ENCODE data around the gene BLNK. TPM values are rescaled to one million over a fixed set of nuclear protein-coding genes. Genes with fewer than 3 reads are reported as not detected.

The BLNK gene
- total and polyA plus RNA-seq, 9 of the 15 experiments (the other 6 are each of a cell fraction or from before 2014, with no cell fraction given): not detected

- no TSS peak for BruUV-seq (replicated peaks)
- in situ Hi-C loops (cut with MboI): no loop called here
- no peak for TF ChIP-seq STAT6 (CRISPR knock-in tag; IDR thresholded peaks at IDR 0.05)
- TF ChIP-seq MYC (IDR thresholded peaks at IDR 0.05; ENCODE audit: low read depth, low read length): no peak
- TF ChIP-seq MYC (CRISPR knock-in tag; IDR thresholded peaks at IDR 0.05; ENCODE audit: borderline replicate concordance, low read depth): no peak
- no peak for TF ChIP-seq RREB1 (CRISPR knock-in tag; IDR thresholded peaks at IDR 0.05)
- no peak for TF ChIP-seq ZNF57 (CRISPR knock-in tag; IDR thresholded peaks at IDR 0.05)
- no peak for TF ChIP-seq SIRT6 (IDR thresholded peaks at IDR 0.05; ENCODE audit: low read depth, low read length)
- TF ChIP-seq, protein P1, sequence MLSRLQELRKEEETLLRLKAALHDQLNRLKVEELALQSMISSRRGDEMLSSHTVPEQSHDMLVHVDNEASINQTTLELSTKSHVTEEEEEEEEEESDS (CRISPR knock-in tag; IDR thresholded peaks at IDR 0.05): no peak
- no peak for TF ChIP-seq TAF15 (IDR thresholded peaks at IDR 0.05; ENCODE audit: low read depth, low read length)
- TF ChIP-seq, protein P2, sequence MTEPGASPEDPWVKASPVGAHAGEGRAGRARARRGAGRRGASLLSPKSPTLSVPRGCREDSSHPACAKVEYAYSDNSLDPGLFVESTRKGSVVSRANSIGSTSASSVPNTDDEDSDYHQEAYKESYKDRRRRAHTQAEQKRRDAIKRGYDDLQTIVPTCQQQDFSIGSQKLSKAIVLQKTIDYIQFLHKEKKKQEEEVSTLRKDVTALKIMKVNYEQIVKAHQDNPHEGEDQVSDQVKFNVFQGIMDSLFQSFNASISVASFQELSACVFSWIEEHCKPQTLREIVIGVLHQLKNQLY (CRISPR knock-in tag; conservative IDR thresholded peaks at IDR 0.05): no peak
- no peak for TF ChIP-seq MTA1 (IDR thresholded peaks at IDR 0.05; ENCODE audit: borderline replicate concordance)
- TF ChIP-seq ZNF668 (CRISPR knock-in tag; IDR thresholded peaks at IDR 0.05): no peak
- TF ChIP-seq RNF2 (IDR thresholded peaks at IDR 0.05): no peak
- no peak for TF ChIP-seq BMI1 (IDR thresholded peaks at IDR 0.05; ENCODE audit: low read length)
- no peak for TF ChIP-seq ZNF696 (CRISPR knock-in tag; conservative IDR thresholded peaks at IDR 0.05)
Measured at GRCh38 chr10:96276831-96277230, 5.5 kb upstream of the BLNK start.

More at GRCh38 chr10:96276831-96277230, 5.5 kb upstream of the BLNK start:
- no peak overlapping the region for H3K4me2 ChIP-seq (ENCODE audit: insufficient read depth, low read length)
- H3K79me2 ChIP-seq (ENCODE audit: control insufficient read depth, insufficient read depth, low read length): no peaks in the 10 kb centered on the region
- H3K9me1 ChIP-seq (ENCODE audit: control insufficient read depth, insufficient read depth, low read length): no peaks in the 10 kb centered on the region
- no peaks in the 10 kb centered on the region for H3K4me1 ChIP-seq (replicated peaks in 1 of 2; ENCODE audit: control insufficient read depth in 2 of 2, insufficient read depth in 2 of 2, low read length in 2 of 2)
- no peak overlapping the region for H2AFZ ChIP-seq (ENCODE audit: low read depth, low read length)
- peaks cover 0 to 12% of the 10 kb centered on the region in 2 experiments; a peak in 2 of 5 replicates for H3K27me3 ChIP-seq (ENCODE audit: control insufficient read depth in 2 of 2, insufficient read depth in 2 of 2, low read length in 2 of 2)
- DNase-seq (ENCODE audit: extremely low read depth in 1 of 4, low spot score in 3 of 4): no peak
- H3K9me3 ChIP-seq (replicated peaks; ENCODE audit: control insufficient read depth, insufficient read depth, low read depth, low read length): no peaks in the 10 kb centered on the region
- H3K27ac ChIP-seq (ENCODE audit: extremely low read depth, low read depth, low read length): no peak overlapping the region
- ChIA-PET CTCF (ENCODE audit: low intra/inter-chr PET ratio) (no interaction called here), POLR2A (no interaction called here)
- intact Hi-C loops (cut with micrococcal nuclease): no loop called here
- FAIRE-seq: no peak
- 0% methylated on average over 1 of the region's 1 CpG for WGBS (ENCODE audit: insufficient coverage, low coverage, missing lambda C conversion rate)
- no peaks in the 10 kb centered on the region for H3K36me3 ChIP-seq (ENCODE audit: control insufficient read depth, insufficient read depth, low read length)
- no peak for ATAC-seq
- no peaks in the 10 kb centered on the region for H4K20me1 ChIP-seq (replicated peaks; ENCODE audit: control insufficient read depth, insufficient read depth, low read length)
- H3K4me3 ChIP-seq: no peak overlapping the region
- no peak overlapping the region for H3K9ac ChIP-seq (ENCODE audit: insufficient read depth in 1 of 2, low read depth in 2 of 2, low read length in 2 of 2)

Data from K562 (cell line).